ENCODE results near the gene BNIP1.

The BNIP1 gene

GRCh38 chr5:173198049-173198448 lies 53.7 kb downstream of the BNIP1 start:
- Histone ChIP-seq H3K4me3 (ENCODE audit: low read length, poor library complexity, severe bottlenecking) (no peak overlapping the region), H3K4me1 (ENCODE audit: insufficient read depth, low read length, poor library complexity, severe bottlenecking) (no peaks in the 10 kb centered on the region), H3K9ac (ENCODE audit: low read depth, low read length, poor library complexity, severe bottlenecking) (no peak overlapping the region), H3K36me3 (ENCODE audit: insufficient read depth, low read length) (no peaks in the 10 kb centered on the region), H2AFZ (ENCODE audit: low read length) (no peak overlapping the region), H3K9me2 (replicated peaks; ENCODE audit: low read depth, low read length) (no peaks in the 10 kb centered on the region), H3K27me3 (ENCODE audit: insufficient read depth, low read length, poor library complexity, severe bottlenecking) (no peaks in the 10 kb centered on the region), H3F3A (ENCODE audit: low read depth) (no peaks in the 10 kb centered on the region), H3K4me2 (ENCODE audit: low read depth, low read length, poor library complexity, severe bottlenecking) (no peak overlapping the region), H4K20me1 (ENCODE audit: insufficient read depth, low read length, poor library complexity, severe bottlenecking) (no peaks in the 10 kb centered on the region), H3K9me3 (ENCODE audit: insufficient read depth, low read depth, low read length) (no peaks in the 10 kb centered on the region), H3K79me2 (ENCODE audit: insufficient read depth, low read length) (no peaks in the 10 kb centered on the region)
- TF ChIP-seq CTCF (conservative IDR thresholded peaks at IDR 0.05; ENCODE audit: low read length), result no peak

GRCh38 chr5:173200356-173200755 lies 56.0 kb downstream of the BNIP1 start:
- TF ChIP-seq EZH2phosphoT487 (IDR thresholded peaks at IDR 0.05; ENCODE audit: borderline replicate concordance) (no peak), CTCF (conservative IDR thresholded peaks at IDR 0.05; ENCODE audit: low read length) (no peak)
- H3K79me2 ChIP-seq (ENCODE audit: insufficient read depth, low read length), result no peaks in the 10 kb centered on the region
- no peaks in the 10 kb centered on the region for H3K9me3 ChIP-seq (ENCODE audit: insufficient read depth, low read depth, low read length)

GRCh38 chr5:173201636-173202265 lies 57.4 kb downstream of the BNIP1 start:
- no peaks in the 10 kb centered on the region for H3K9me3 ChIP-seq (ENCODE audit: insufficient read depth, low read depth, low read length)
- H3K79me2 ChIP-seq (ENCODE audit: insufficient read depth, low read length), result no peaks in the 10 kb centered on the region
- H3K4me3 ChIP-seq (ENCODE audit: low read length, poor library complexity, severe bottlenecking), result no peak overlapping the region
- no peaks in the 10 kb centered on the region for H3K36me3 ChIP-seq (ENCODE audit: insufficient read depth, low read length)
- no peaks in the 10 kb centered on the region for H3F3A ChIP-seq (ENCODE audit: low read depth)
- no peak overlapping the region for H2AFZ ChIP-seq (ENCODE audit: low read length)
- no peaks in the 10 kb centered on the region for H3K9me2 ChIP-seq (replicated peaks; ENCODE audit: low read depth, low read length)
- TF ChIP-seq EZH2phosphoT487 (IDR thresholded peaks at IDR 0.05; ENCODE audit: borderline replicate concordance), result no peak
- no peak for TF ChIP-seq CTCF (conservative IDR thresholded peaks at IDR 0.05; ENCODE audit: low read length)
- H3K4me2 ChIP-seq (ENCODE audit: low read depth, low read length, poor library complexity, severe bottlenecking), result no peak overlapping the region
- no peaks in the 10 kb centered on the region for H4K20me1 ChIP-seq (ENCODE audit: insufficient read depth, low read length, poor library complexity, severe bottlenecking)
- no peaks in the 10 kb centered on the region for H3K27me3 ChIP-seq (ENCODE audit: insufficient read depth, low read length, poor library complexity, severe bottlenecking)
- no peak overlapping the region for H3K9ac ChIP-seq (ENCODE audit: low read depth, low read length, poor library complexity, severe bottlenecking)
- no peaks in the 10 kb centered on the region for H3K4me1 ChIP-seq (ENCODE audit: insufficient read depth, low read length, poor library complexity, severe bottlenecking)

More at GRCh38 chr5:173200356-173200755, 56.0 kb downstream of the BNIP1 start:
- no peak overlapping the region for H3K4me3 ChIP-seq (ENCODE audit: low read length, poor library complexity, severe bottlenecking)
- no peaks in the 10 kb centered on the region for H4K20me1 ChIP-seq (ENCODE audit: insufficient read depth, low read length, poor library complexity, severe bottlenecking)
- no peaks in the 10 kb centered on the region for H3K4me1 ChIP-seq (ENCODE audit: insufficient read depth, low read length, poor library complexity, severe bottlenecking)
- H3K9ac ChIP-seq (ENCODE audit: low read depth, low read length, poor library complexity, severe bottlenecking), result no peak overlapping the region
- no peaks in the 10 kb centered on the region for H3F3A ChIP-seq (ENCODE audit: low read depth)
- H3K27me3 ChIP-seq (ENCODE audit: insufficient read depth, low read length, poor library complexity, severe bottlenecking), result no peaks in the 10 kb centered on the region
- H3K36me3 ChIP-seq (ENCODE audit: insufficient read depth, low read length), result no peaks in the 10 kb centered on the region
- H3K9me2 ChIP-seq (replicated peaks; ENCODE audit: low read depth, low read length), result no peaks in the 10 kb centered on the region
- no peak overlapping the region for H3K4me2 ChIP-seq (ENCODE audit: low read depth, low read length, poor library complexity, severe bottlenecking)
- no peak overlapping the region for H2AFZ ChIP-seq (ENCODE audit: low read length)
